ENCODE data around the gene SPATA13.

The SPATA13 gene

GRCh38 chr13:24224232-24224680 lies 63.7 kb downstream of the SPATA13 start:
- peak in 1 of 14 donors; percentile 21 for DNase-seq

GRCh38 chr13:24225062-24225461 lies 64.5 kb downstream of the SPATA13 start:
- DNase-seq: peak in 2 of 14 donors; percentile 21 to 41

- no peak for DNase-seq
Observed at GRCh38 chr13:24225930-24226329, 65.4 kb downstream of the SPATA13 start.

- DNase-seq: no peak
Observed at GRCh38 chr13:24226762-24227161, 66.2 kb downstream of the SPATA13 start.

- DNase-seq: no peak
Observed at GRCh38 chr13:24228852-24229458, 68.4 kb downstream of the SPATA13 start.

- no peak for DNase-seq
Observed at GRCh38 chr13:24230428-24231072, 70.0 kb downstream of the SPATA13 start.

GRCh38 chr13:24231377-24231776 lies 70.9 kb downstream of the SPATA13 start:
- no peak for DNase-seq

GRCh38 chr13:24232037-24232436 lies 71.5 kb downstream of the SPATA13 start:
- DNase-seq: no peak

- DNase-seq: no peak
Observed at GRCh38 chr13:24232474-24232873, 72.0 kb downstream of the SPATA13 start.

- DNase-seq: no peak
Observed at GRCh38 chr13:24233351-24233901, 72.9 kb downstream of the SPATA13 start.

GRCh38 chr13:24234200-24234915 lies 73.8 kb downstream of the SPATA13 start:
- no peak for DNase-seq

GRCh38 chr13:24237356-24237755 lies 76.8 kb downstream of the SPATA13 start:
- no peak for DNase-seq

- no peak for DNase-seq
Observed at GRCh38 chr13:24241336-24241735, 80.8 kb downstream of the SPATA13 start.

- no peak for DNase-seq
Observed at GRCh38 chr13:24242100-24242499, 81.6 kb downstream of the SPATA13 start.

- DNase-seq: no peak
Observed at GRCh38 chr13:24243302-24243701, 82.8 kb downstream of the SPATA13 start.

- DNase-seq: no peak
Observed at GRCh38 chr13:24244802-24245201, 84.3 kb downstream of the SPATA13 start.

GRCh38 chr13:24247016-24247415 lies 86.5 kb downstream of the SPATA13 start:
- DNase-seq: no peak

GRCh38 chr13:24249624-24250023 lies 89.1 kb downstream of the SPATA13 start:
- peak in 1 of 14 donors; percentile 23 for DNase-seq

- DNase-seq: no peak
Observed at GRCh38 chr13:24250376-24251057, 90.0 kb downstream of the SPATA13 start.

- no peak for DNase-seq
Observed at GRCh38 chr13:24251525-24251924, 91.0 kb downstream of the SPATA13 start.

GRCh38 chr13:24252136-24252535 lies 91.6 kb downstream of the SPATA13 start:
- no peak for DNase-seq

- no peak for DNase-seq
Observed at GRCh38 chr13:24253520-24254145, 93.1 kb downstream of the SPATA13 start.

All from C1 segment of cervical spinal cord (tissue), 14 donors.